Karpas-422 (cell line): ENCODE results near the gene FGF1. TPM values are rescaled to one million over a fixed set of nuclear protein-coding genes. Genes with fewer than 3 reads are reported as not detected.

Experiments
- DNase-seq: peaks from one replicate; pipeline ENCODE4 v3.0.0-alpha.2; 2015
- H2AFZ ChIP-seq: fragments of 200-600 bp; sonication (generic); 2 replicates; pipeline ENCODE4 v1.6.1; 2014; ENCODE audit warnings: antibody characterized with exemption, low read length, mixed read lengths
- H3K27ac ChIP-seq: fragments of 200-600 bp; sonication (generic); 2 replicates; pipeline ENCODE4 v1.5.1; 2014; ENCODE audit warnings: mild to moderate bottlenecking, low read length, moderate library complexity
- H3K27me3 ChIP-seq: fragments of 200-600 bp; sonication (generic); 2 replicates; pipeline ENCODE4 v1.6.1; 2014; ENCODE audit warnings: low read length, mixed read lengths
- H3K36me3 ChIP-seq: fragments of 200-600 bp; sonication (generic); 2 replicates; pipeline ENCODE4 v1.6.1; 2014; ENCODE audit warnings: low read length, mixed read lengths; ENCODE audit not compliant: insufficient read depth
- H3K4me1 ChIP-seq: fragments of 200-600 bp; sonication (generic); 2 replicates; pipeline ENCODE4 v1.6.1; 2014; ENCODE audit warnings: mild to moderate bottlenecking, low read length, mixed read lengths
- H3K4me2 ChIP-seq: fragments of 200-600 bp; sonication (generic); 2 replicates; pipeline ENCODE4 v1.6.1; 2014; ENCODE audit warnings: low read length, low read depth, mild to moderate bottlenecking; ENCODE audit not compliant: poor library complexity, severe bottlenecking
- H3K4me3 ChIP-seq: fragments of 200-600 bp; sonication (generic); 2 replicates; pipeline ENCODE4 v1.5.1; 2014; ENCODE audit warnings: mild to moderate bottlenecking, antibody characterized with exemption, low read length, mixed read lengths
- H3K79me2 ChIP-seq: fragments of 200-600 bp; sonication (generic); 2 replicates; pipeline ENCODE4 v1.6.1; 2014; ENCODE audit warnings: mild to moderate bottlenecking, low read length, mixed read lengths
- H3K9ac ChIP-seq: fragments of 200-600 bp; sonication (generic); 2 replicates; pipeline ENCODE4 v1.6.0; 2014; ENCODE audit warnings: low read length
- H3K9me2 ChIP-seq: fragments of 200-600 bp; sonication (generic), shearing (Covaris generic); replicated peaks from 2 replicates; pipeline ENCODE4 v1.6.0; 2014; ENCODE audit warnings: mild to moderate bottlenecking, low read length, moderate library complexity; ENCODE audit not compliant: insufficient read depth
- H3K9me3 ChIP-seq: fragments of 300-700, 200-600 bp; sonication (generic); 2 replicates; pipeline ENCODE4 v1.6.1; 2014; ENCODE audit warnings: low read length, mixed read lengths
- H4K20me1 ChIP-seq: fragments of 200-600 bp; sonication (generic); 2 replicates; pipeline ENCODE4 v1.6.1; 2014; ENCODE audit warnings: mild to moderate bottlenecking, antibody characterized with exemption, low read length, low read depth; ENCODE audit not compliant: insufficient read depth
- total RNA-seq: library from RNA; depleted of rRNA; stranded (reverse); fragments of >200 nt; shearing (Covaris generic); gene quantifications from 2 replicates; pipeline ENCODE4 v1.2.3, GENCODE V29; 2014; ENCODE audit warnings: low replicate concordance

The FGF1 gene
- total RNA-seq, 1 experiment from 2014 or later, result not detected

GRCh38 chr5:142660196-142660595 is 25.7 kb downstream of the FGF1 start:
- no peaks in the 10 kb centered on the region for H3K79me2 ChIP-seq
- no peaks in the 10 kb centered on the region for H4K20me1 ChIP-seq
- no peaks in the 10 kb centered on the region for H3K9me2 ChIP-seq
- H3K4me3 ChIP-seq, result no peak overlapping the region
- H2AFZ ChIP-seq, result no peak overlapping the region
- H3K4me2 ChIP-seq, result no peak overlapping the region
- no peaks in the 10 kb centered on the region for H3K9me3 ChIP-seq
- H3K27ac ChIP-seq, result no peak overlapping the region
- no peaks in the 10 kb centered on the region for H3K4me1 ChIP-seq
- DNase-seq, result no peak
- H3K36me3 ChIP-seq, result no peaks in the 10 kb centered on the region
- no peak overlapping the region for H3K9ac ChIP-seq
- no peaks in the 10 kb centered on the region; the same call in 1 of the 2 replicates for H3K27me3 ChIP-seq

GRCh38 chr5:142659405-142659804 is 26.5 kb downstream of the FGF1 start:
- Histone ChIP-seq H4K20me1 (no peaks in the 10 kb centered on the region), H3K36me3 (no peaks in the 10 kb centered on the region), H3K9me3 (no peaks in the 10 kb centered on the region), H3K9me2 (no peaks in the 10 kb centered on the region), H3K4me1 (no peaks in the 10 kb centered on the region), H3K79me2 (no peaks in the 10 kb centered on the region), H3K4me2 (no peak overlapping the region), H2AFZ (no peak overlapping the region), H3K9ac (no peak overlapping the region), H3K4me3 (no peak overlapping the region), H3K27me3 (no peaks in the 10 kb centered on the region; the same call in 1 of the 2 replicates), H3K27ac (no peak overlapping the region)
- no peak for DNase-seq

- no peak for DNase-seq
- no peak overlapping the region for H3K4me2 ChIP-seq
- no peaks in the 10 kb centered on the region for H3K4me1 ChIP-seq
- H3K9ac ChIP-seq, result no peak overlapping the region
- H3K27ac ChIP-seq, result no peak overlapping the region
- H3K9me3 ChIP-seq, result no peaks in the 10 kb centered on the region
- no peaks in the 10 kb centered on the region for H4K20me1 ChIP-seq
- H3K79me2 ChIP-seq, result no peaks in the 10 kb centered on the region
- H3K36me3 ChIP-seq, result no peaks in the 10 kb centered on the region
- no peaks in the 10 kb centered on the region; the same call in 1 of the 2 replicates for H3K27me3 ChIP-seq
- no peak overlapping the region for H3K4me3 ChIP-seq
- H3K9me2 ChIP-seq, result no peaks in the 10 kb centered on the region
- no peak overlapping the region for H2AFZ ChIP-seq
Observed at GRCh38 chr5:142658278-142658677, 27.6 kb downstream of the FGF1 start.

GRCh38 chr5:142657446-142657845 is 28.4 kb downstream of the FGF1 start:
- H3K4me1 ChIP-seq, result no peaks in the 10 kb centered on the region
- no peak overlapping the region for H3K4me2 ChIP-seq
- H3K9me2 ChIP-seq, result no peaks in the 10 kb centered on the region
- H3K27ac ChIP-seq, result no peak overlapping the region
- no peaks in the 10 kb centered on the region for H3K36me3 ChIP-seq
- H3K9me3 ChIP-seq, result no peaks in the 10 kb centered on the region
- no peaks in the 10 kb centered on the region for H3K79me2 ChIP-seq
- H3K9ac ChIP-seq, result no peak overlapping the region
- no peaks in the 10 kb centered on the region for H4K20me1 ChIP-seq
- H3K27me3 ChIP-seq, result no peaks in the 10 kb centered on the region; the same call in 1 of the 2 replicates
- no peak for DNase-seq
- H2AFZ ChIP-seq, result no peak overlapping the region
- H3K4me3 ChIP-seq, result no peak overlapping the region

- Histone ChIP-seq H2AFZ (no peak overlapping the region), H3K27me3 (no peaks in the 10 kb centered on the region), H4K20me1 (no peaks in the 10 kb centered on the region), H3K4me2 (no peak overlapping the region), H3K9me2 (no peaks in the 10 kb centered on the region), H3K4me3 (no peak overlapping the region), H3K79me2 (no peaks in the 10 kb centered on the region), H3K4me1 (no peaks in the 10 kb centered on the region), H3K9ac (no peak overlapping the region), H3K27ac (no peak overlapping the region), H3K36me3 (no peaks in the 10 kb centered on the region), H3K9me3 (no peaks in the 10 kb centered on the region)
- peak; percentile 82 for DNase-seq
Observed at GRCh38 chr5:142655339-142656267, 30.3 kb downstream of the FGF1 start.

GRCh38 chr5:142654578-142655058 is 31.3 kb downstream of the FGF1 start:
- Histone ChIP-seq H3K4me3 (no peak overlapping the region), H2AFZ (no peak overlapping the region), H3K4me2 (no peak overlapping the region), H3K27me3 (no peaks in the 10 kb centered on the region), H3K4me1 (no peaks in the 10 kb centered on the region), H3K27ac (no peak overlapping the region), H3K36me3 (no peaks in the 10 kb centered on the region), H3K9me2 (no peaks in the 10 kb centered on the region), H3K9ac (no peak overlapping the region), H4K20me1 (no peaks in the 10 kb centered on the region), H3K9me3 (no peaks in the 10 kb centered on the region), H3K79me2 (no peaks in the 10 kb centered on the region)
- no peak for DNase-seq

- no peak for DNase-seq
- H3K9ac ChIP-seq, result no peak overlapping the region
Observed at GRCh38 chr5:142653321-142653720, 32.6 kb downstream of the FGF1 start.

GRCh38 chr5:142652563-142652962 is 33.3 kb downstream of the FGF1 start:
- H3K9ac ChIP-seq, result no peak overlapping the region
- no peaks in the 10 kb centered on the region for H3K27me3 ChIP-seq
- H2AFZ ChIP-seq, result no peak overlapping the region
- DNase-seq, result no peak
- no peaks in the 10 kb centered on the region for H3K9me3 ChIP-seq
- no peak overlapping the region for H3K4me3 ChIP-seq
- no peaks in the 10 kb centered on the region for H3K36me3 ChIP-seq
- H4K20me1 ChIP-seq, result no peaks in the 10 kb centered on the region
- H3K79me2 ChIP-seq, result no peaks in the 10 kb centered on the region
- H3K9me2 ChIP-seq, result no peaks in the 10 kb centered on the region
- no peaks in the 10 kb centered on the region for H3K4me1 ChIP-seq
- H3K27ac ChIP-seq, result no peak overlapping the region
- no peak overlapping the region for H3K4me2 ChIP-seq

More at GRCh38 chr5:142653321-142653720, 32.6 kb downstream of the FGF1 start:
- Histone ChIP-seq H3K27ac (no peak overlapping the region), H3K79me2 (no peaks in the 10 kb centered on the region), H3K27me3 (no peaks in the 10 kb centered on the region), H3K4me1 (no peaks in the 10 kb centered on the region), H4K20me1 (no peaks in the 10 kb centered on the region), H2AFZ (no peak overlapping the region), H3K9me2 (no peaks in the 10 kb centered on the region), H3K36me3 (no peaks in the 10 kb centered on the region), H3K4me2 (no peak overlapping the region), H3K4me3 (no peak overlapping the region), H3K9me3 (no peaks in the 10 kb centered on the region)
